ENCODE measurements around the gene RBM25.
A peak's percentile ranks its signal among the peaks of the same experiment; 100 is the strongest.

The RBM25 gene

DNA sequence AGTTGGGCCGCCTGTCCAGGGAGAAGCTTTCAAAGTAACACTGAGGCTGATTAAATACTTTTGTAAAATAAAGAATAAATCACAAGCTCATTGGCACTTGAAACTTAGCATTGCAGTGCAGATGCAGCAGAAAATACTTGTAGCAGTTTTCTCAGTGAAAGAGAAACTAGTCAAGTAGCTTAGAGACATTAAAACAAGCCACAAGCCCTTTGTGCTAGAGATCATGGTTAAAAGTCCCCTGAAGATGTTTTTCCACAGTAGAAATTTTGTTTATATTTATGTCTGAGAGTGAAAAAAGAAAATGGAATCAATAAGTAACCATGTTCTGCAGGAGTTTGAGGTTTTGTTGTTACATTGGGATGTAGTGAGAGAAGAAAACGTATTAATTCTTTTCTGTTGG is 83.9 kb downstream of the RBM25 start:
- ChIA-PET CTCF (interaction anchor here (0.9 to 2.2 kb wide), 3 partner anchors 9 to 330 kb away, joined by 3 to 7 read pairs (median 5); no protein-coding TSS in a partner anchor), POLR2A (interaction anchor here (0.8 kb wide), 1 partner anchor 85 kb away, joined by 3 read pairs; no protein-coding TSS in a partner anchor)
- TF ChIP-seq, protein P1, sequence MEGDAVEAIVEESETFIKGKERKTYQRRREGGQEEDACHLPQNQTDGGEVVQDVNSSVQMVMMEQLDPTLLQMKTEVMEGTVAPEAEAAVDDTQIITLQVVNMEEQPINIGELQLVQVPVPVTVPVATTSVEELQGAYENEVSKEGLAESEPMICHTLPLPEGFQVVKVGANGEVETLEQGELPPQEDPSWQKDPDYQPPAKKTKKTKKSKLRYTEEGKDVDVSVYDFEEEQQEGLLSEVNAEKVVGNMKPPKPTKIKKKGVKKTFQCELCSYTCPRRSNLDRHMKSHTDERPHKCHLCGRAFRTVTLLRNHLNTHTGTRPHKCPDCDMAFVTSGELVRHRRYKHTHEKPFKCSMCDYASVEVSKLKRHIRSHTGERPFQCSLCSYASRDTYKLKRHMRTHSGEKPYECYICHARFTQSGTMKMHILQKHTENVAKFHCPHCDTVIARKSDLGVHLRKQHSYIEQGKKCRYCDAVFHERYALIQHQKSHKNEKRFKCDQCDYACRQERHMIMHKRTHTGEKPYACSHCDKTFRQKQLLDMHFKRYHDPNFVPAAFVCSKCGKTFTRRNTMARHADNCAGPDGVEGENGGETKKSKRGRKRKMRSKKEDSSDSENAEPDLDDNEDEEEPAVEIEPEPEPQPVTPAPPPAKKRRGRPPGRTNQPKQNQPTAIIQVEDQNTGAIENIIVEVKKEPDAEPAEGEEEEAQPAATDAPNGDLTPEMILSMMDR (IDR thresholded peaks at IDR 0.05; ENCODE audit: control extremely low read depth, extremely low read depth, low read depth, missing control alignments) = no peak
- peak; percentile 42 for DNase-seq (ENCODE audit: extremely low spot score)

DNA sequence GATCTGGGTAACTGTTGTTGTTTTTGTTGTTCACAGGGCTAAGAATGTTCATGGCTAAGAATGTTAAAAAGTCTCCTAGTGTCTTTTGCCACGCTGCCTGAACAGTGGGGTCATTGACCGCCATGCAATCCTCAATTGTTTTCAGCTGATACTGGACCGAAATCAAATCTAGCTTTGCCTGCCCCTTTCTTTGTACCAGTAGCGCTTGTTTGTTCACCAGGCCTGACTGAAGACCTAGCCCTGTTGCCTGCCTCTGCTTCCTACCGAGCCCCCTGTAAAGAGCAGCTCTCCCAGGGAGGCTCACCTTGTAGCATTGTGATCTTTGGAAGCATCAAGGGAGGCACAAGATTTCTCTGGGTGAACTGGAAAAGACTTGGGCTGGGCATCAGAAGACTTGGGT is 84.7 kb downstream of the RBM25 start:
- POLR2A ChIA-PET = no interaction called here
- CTCF ChIA-PET = interaction anchor here (1.0 to 2.2 kb wide), 3 partner anchors 9 to 329 kb away, joined by 3 to 7 read pairs (median 5); no protein-coding TSS in a partner anchor
- TF ChIP-seq, protein P1 (IDR thresholded peaks at IDR 0.05; ENCODE audit: control extremely low read depth, extremely low read depth, low read depth, missing control alignments) = no peak
- no peak for DNase-seq (ENCODE audit: extremely low spot score)

DNA sequence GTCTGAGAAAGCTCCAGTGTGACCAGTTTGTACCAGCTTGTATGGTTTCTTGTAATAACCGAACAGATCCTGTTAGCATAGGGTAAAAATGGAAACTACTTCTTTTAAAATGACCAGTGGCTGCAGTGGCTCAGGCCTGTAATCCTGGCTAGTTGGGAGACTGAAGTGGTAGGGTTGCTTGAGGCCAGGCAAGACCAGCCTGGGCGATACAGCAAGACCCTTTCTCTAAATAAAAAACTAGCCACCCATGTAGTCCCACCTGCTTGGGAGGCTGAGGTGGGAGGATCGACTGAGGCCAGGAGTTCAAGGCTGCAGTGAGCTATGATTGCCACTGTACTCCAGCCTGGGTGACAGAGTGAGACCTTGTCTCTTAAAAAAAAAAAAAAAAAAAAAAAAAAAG is 85.3 kb downstream of the RBM25 start:
- TF ChIP-seq, protein P1 (IDR thresholded peaks at IDR 0.05; ENCODE audit: control extremely low read depth, extremely low read depth, low read depth, missing control alignments) = no peak
- POLR2A ChIA-PET = interaction anchor here (0.6 kb wide), 1 partner anchor 145 kb away, joined by 3 read pairs; no protein-coding TSS in a partner anchor
- DNase-seq (ENCODE audit: extremely low spot score) = no peak
- CTCF ChIA-PET = interaction anchor here (1.1 to 2.2 kb wide), 2 partner anchors 8 to 12 kb away, joined by 3 to 7 read pairs; no protein-coding TSS in a partner anchor

DNA sequence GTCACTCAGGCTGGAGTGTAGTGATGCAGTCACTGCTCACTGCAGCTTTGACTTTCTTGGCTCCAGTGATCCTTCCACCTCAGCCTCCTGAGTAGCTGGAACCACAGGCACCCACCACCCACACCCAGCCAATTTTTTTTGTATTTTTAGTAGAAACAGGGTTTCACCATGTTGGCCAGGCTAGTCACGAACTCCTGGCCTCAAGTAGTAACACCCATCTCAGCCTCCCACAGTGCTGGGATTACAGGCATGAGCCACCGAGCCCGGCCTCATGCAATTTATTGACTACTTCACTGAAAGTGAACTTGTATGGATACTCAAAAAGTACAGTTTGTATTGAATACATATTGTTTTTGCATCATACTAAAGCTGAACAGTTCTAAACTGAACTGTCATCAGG is 87.0 kb downstream of the RBM25 start:
- DNase-seq (ENCODE audit: extremely low spot score) = no peak
- POLR2A ChIA-PET = no interaction called here
- TF ChIP-seq, protein P1 (IDR thresholded peaks at IDR 0.05; ENCODE audit: control extremely low read depth, extremely low read depth, low read depth, missing control alignments) = no peak
- CTCF ChIA-PET = interaction anchor here (1.2 kb wide), 1 partner anchor 23 kb away, joined by 3 read pairs; no protein-coding TSS in a partner anchor

DNA sequence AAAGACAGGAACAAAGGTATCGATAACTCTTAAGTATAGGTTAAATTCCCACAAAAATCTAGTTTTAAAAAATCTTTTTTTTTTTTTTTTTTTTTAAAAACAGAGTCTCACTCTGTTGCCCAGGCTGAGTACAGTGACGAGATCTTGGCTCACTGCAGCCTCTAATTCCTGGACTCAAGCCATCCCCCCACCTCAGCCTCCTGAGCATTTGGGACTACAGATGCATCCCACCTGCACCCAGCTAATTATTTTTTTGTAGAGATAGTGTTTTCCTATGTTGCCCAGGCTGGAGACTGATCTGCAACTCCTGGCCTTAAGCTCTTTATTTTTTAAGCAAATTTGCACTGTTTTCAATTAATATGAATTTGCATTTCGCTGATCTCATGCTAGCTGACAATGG is 87.8 kb downstream of the RBM25 start:
- ChIA-PET POLR2A (no interaction called here), CTCF (interaction anchor here (1.2 kb wide), 1 partner anchor 22 kb away, joined by 3 read pairs; no protein-coding TSS in a partner anchor)
- no peak for DNase-seq (ENCODE audit: extremely low spot score)
- TF ChIP-seq, protein P1 (IDR thresholded peaks at IDR 0.05; ENCODE audit: control extremely low read depth, extremely low read depth, low read depth, missing control alignments) = no peak

DNA sequence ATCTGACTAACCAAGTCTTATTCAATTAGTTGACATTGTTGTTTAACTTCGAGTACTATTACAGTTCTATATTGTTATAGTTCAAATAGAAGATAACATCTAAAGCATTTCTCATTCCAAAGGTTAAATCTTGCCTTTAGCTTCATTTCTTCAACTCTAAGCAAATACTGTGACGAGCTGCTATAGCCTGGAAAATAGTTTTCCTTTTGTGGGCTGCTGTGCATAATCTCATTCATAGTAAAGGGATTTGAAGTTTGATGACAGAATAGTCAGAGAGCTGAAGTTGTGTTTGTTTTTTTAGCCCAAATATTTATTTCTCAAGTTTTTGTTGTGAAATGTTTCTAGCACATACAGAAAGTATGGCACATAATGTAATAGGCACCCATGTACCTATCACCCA is 91.4 kb downstream of the RBM25 start:
- TF ChIP-seq, protein P1 (IDR thresholded peaks at IDR 0.05; ENCODE audit: control extremely low read depth, extremely low read depth, low read depth, missing control alignments) = no peak
- no peak for DNase-seq (ENCODE audit: extremely low spot score)
- CTCF ChIA-PET = no interaction called here
- POLR2A ChIA-PET = no interaction called here

Measured in GM10248 (cell line).